AG09319 (cell line): ENCODE results near the gene CRTC3.
"Not testable (repeated sequence)": the region's sequence is repeated elsewhere in the genome, so short reads cannot be mapped to it uniquely, and the experiment has no call there.

Source experiments
- DNase-seq: peaks from one replicate; pipeline ENCODE4 v3.0.0-alpha.2; 2010; ENCODE audit warnings: low read depth; ENCODE audit errors: extremely low read depth
- CTCF ChIP-seq: IDR thresholded peaks from 2 replicates; pipeline ENCODE4 v1.5.1; 2011; ENCODE audit warnings: low read depth, mild to moderate bottlenecking, inconsistent platforms, low read length, moderate library complexity

Gene CRTC3

GRCh38 chr15:90620379-90621067 lies 90.8 kb downstream of the CRTC3 start:
- no peak for DNase-seq
- no peak for TF ChIP-seq CTCF

GRCh38 chr15:90623854-90624253 lies 94.1 kb downstream of the CRTC3 start:
- DNase-seq = no peak
- no peak for TF ChIP-seq CTCF

- DNase-seq = no peak
- TF ChIP-seq CTCF = no peak
These were observed 94.7 kb downstream of the CRTC3 start for GRCh38 chr15:90624278-90624981.

DNA sequence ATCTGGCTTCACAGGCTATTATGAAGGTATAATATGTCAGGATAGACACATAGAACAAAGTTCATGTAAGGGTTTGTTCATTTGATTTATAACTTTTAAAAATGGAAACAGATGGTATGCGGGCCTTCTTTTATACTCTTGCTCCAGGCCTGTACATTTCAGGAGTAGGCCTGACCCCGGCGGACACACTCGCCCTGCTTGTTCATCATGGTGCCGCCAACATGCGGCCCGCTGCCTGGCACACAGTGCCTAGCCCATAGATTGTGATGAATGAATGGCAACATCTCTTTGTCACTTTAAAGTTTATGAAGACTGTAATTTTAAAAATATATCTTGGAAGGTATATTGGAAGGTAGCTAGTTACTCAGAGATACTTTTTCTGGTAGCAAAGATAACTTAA lies 95.3 kb downstream of the CRTC3 start:
- no peak for DNase-seq
- no peak for TF ChIP-seq CTCF

DNA sequence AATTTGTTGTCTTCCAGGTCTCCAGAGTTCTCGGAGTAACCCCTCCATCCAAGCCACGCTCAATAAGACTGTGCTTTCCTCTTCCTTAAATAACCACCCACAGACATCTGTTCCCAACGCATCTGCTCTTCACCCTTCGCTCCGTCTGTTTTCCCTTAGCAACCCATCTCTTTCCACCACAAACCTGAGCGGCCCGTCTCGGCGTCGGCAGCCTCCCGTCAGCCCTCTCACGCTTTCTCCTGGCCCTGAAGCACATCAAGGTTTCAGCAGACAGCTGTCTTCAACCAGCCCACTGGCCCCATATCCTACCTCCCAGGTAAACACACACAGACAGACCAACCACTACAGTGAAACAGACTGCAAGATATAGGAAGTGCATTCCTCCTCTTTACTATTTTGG lies 99.5 kb downstream of the CRTC3 start:
- DNase-seq = no peak
- no peak for TF ChIP-seq CTCF

DNA sequence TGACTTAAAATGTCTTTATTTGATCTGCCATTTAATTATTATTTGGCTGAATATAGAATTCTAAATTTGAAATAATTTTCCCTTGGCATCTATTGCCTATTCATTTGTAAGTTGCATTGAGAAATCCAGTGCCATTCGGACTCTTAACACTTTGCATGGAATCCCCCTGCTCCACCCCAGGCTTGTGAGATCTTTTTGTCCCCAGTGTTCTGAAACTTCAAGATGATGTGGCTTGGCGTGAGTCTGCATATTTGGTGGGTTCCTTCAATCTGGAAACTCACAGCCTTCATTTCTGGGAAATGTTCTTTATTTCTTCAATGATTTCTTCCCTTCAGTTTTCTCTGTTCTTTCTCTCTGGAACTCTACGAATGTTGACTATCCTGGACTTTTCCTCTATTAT lies 103.6 kb downstream of the CRTC3 start:
- DNase-seq = no peak
- TF ChIP-seq CTCF = no peak

GRCh38 chr15:90636993-90637392 lies 107.3 kb downstream of the CRTC3 start:
- not testable (repeated sequence) for DNase-seq

DNA sequence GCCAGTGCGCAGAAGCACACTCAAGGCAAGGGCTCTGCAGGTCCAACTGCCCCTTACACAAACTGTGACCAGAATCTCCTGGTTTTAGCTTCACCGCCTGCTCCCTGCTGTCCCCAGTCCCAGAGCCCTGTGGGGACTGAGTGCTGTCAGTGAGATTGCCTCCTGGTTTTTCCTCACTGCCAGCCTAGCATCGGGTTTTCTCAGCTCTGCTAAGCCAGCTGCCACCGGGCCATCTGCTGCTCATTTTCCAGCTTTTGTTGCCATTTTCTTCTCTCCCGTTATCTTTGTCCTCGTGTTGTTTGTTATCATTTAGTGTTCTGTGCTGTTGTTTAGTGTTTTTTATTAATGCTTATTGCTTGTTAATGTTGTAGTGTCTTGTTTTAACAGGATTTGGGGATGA lies 108.0 kb downstream of the CRTC3 start:
- no peak for DNase-seq
- no peak for TF ChIP-seq CTCF
